GM06990 (cell line): ENCODE results near the gene AGER.
"Not testable (repeated sequence)": the region's sequence is repeated elsewhere in the genome, so short reads cannot be mapped to it uniquely, and the experiment has no call there.

Experiments
- DNase-seq: peaks from one replicate; pipeline ENCODE4 v3.0.0-alpha.2; 2011; ENCODE audit not compliant: insufficient read length; ENCODE audit errors: extremely low read depth
- H3K27me3 ChIP-seq: replicated peaks from 2 replicates; pipeline ENCODE4 v1.6.0; 2011; ENCODE audit warnings: low read length; ENCODE audit not compliant: control insufficient read depth, insufficient read depth
- H3K36me3 ChIP-seq: 2 replicates; pipeline ENCODE4 v1.5.1; 2011; ENCODE audit warnings: low read length; ENCODE audit not compliant: control insufficient read depth, insufficient read depth
- H3K4me3 ChIP-seq: replicated peaks from 2 replicates; pipeline ENCODE4 v1.5.1; 2011; ENCODE audit warnings: low read depth, mild to moderate bottlenecking, control low read depth, low read length
- CTCF ChIP-seq: IDR thresholded peaks from 2 replicates; pipeline ENCODE4 v1.5.1; 2011; ENCODE audit warnings: low read length, control low read depth, mild to moderate bottlenecking, inconsistent platforms; ENCODE audit not compliant: insufficient read depth, poor library complexity, severe bottlenecking

Gene AGER

GRCh38 chr6:32196682-32197616 is 12.9 kb upstream of the AGER start:
- H3K4me3 ChIP-seq: peak overlapping the region; percentile 96
- no peaks in the 10 kb centered on the region for H3K27me3 ChIP-seq
- DNase-seq: no peak
- TF ChIP-seq CTCF: peak; percentile 21
- no peaks in the 10 kb centered on the region for H3K36me3 ChIP-seq

- no peaks in the 10 kb centered on the region for H3K36me3 ChIP-seq
- H3K27me3 ChIP-seq: no peaks in the 10 kb centered on the region
- TF ChIP-seq CTCF: no peak
- peak; percentile 84 for DNase-seq
- peak overlapping the region; percentile 96 for H3K4me3 ChIP-seq
Measured at GRCh38 chr6:32195902-32196681, 12.0 kb upstream of the AGER start.

GRCh38 chr6:32195652-32195901 is 11.5 kb upstream of the AGER start:
- Histone ChIP-seq H3K4me3 (peak overlapping the region; percentile 96), H3K27me3 (no peaks in the 10 kb centered on the region), H3K36me3 (no peaks in the 10 kb centered on the region; the same call in 1 of the 2 replicates)
- peak; percentile 100 for DNase-seq
- TF ChIP-seq CTCF: peak; percentile 5

GRCh38 chr6:32194825-32195651 is 11.0 kb upstream of the AGER start:
- Histone ChIP-seq H3K4me3 (peak overlapping the region; percentile 60), H3K27me3 (no peaks in the 10 kb centered on the region), H3K36me3 (no peaks in the 10 kb centered on the region; the same call in 1 of the 2 replicates)
- TF ChIP-seq CTCF: peak; percentile 52
- DNase-seq: no peak

- H3K4me3 ChIP-seq: no peak overlapping the region
- no peak for TF ChIP-seq CTCF
Measured at GRCh38 chr6:32194388-32194787, 10.3 kb upstream of the AGER start.

GRCh38 chr6:32193096-32193495 is 9.0 kb upstream of the AGER start:
- not testable (repeated sequence) for H3K36me3 ChIP-seq, H3K27me3 ChIP-seq, DNase-seq
- H3K4me3 ChIP-seq: peak overlapping the region; percentile 92

More at GRCh38 chr6:32194388-32194787, 10.3 kb upstream of the AGER start:
- DNase-seq: no peak
- H3K36me3 ChIP-seq: no peaks in the 10 kb centered on the region; the same call in 1 of the 2 replicates
- H3K27me3 ChIP-seq: no peaks in the 10 kb centered on the region
